NCI-H1694 (cell line): ENCODE results near the gene COMT.

ENCODE experiments used
- DNase-seq: peaks from one replicate; lab custom pipeline; 2025; lab: John Stamatoyannopoulos, UW

Gene COMT

GRCh38 chr22:19958083-19959042 lies 16.8 kb downstream of the COMT start:
- DNase-seq = no peak

DNA sequence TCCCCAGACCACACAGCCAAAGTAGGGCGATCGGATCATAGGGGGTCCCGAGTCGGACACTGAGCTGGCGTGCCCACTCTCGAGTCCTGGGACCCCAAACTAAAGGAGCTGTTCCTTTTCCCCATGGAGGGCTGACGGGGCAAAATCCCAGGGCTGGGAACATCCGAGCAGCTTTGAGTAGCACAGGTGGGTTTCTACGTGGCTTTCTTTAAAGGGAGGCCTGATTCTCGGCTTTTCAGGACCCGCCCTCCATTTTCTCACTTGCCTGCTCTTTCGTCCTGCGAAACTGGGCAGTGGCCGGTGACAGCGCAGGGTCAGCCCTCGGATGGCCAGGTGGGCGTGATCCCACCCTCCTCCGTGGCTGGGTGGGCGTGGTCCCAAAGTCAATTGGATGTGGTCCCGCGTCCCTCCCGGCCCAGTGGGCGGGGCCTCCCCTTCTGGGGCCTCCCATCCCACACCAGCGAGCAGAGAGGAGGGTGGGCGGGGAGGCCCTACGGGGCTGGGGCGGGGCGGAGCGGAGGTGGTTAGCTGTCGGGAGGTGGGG lies 17.5 kb downstream of the COMT start:
- DNase-seq = no peak

GRCh38 chr22:19959587-19960490 lies 18.3 kb downstream of the COMT start:
- DNase-seq = no peak

DNA sequence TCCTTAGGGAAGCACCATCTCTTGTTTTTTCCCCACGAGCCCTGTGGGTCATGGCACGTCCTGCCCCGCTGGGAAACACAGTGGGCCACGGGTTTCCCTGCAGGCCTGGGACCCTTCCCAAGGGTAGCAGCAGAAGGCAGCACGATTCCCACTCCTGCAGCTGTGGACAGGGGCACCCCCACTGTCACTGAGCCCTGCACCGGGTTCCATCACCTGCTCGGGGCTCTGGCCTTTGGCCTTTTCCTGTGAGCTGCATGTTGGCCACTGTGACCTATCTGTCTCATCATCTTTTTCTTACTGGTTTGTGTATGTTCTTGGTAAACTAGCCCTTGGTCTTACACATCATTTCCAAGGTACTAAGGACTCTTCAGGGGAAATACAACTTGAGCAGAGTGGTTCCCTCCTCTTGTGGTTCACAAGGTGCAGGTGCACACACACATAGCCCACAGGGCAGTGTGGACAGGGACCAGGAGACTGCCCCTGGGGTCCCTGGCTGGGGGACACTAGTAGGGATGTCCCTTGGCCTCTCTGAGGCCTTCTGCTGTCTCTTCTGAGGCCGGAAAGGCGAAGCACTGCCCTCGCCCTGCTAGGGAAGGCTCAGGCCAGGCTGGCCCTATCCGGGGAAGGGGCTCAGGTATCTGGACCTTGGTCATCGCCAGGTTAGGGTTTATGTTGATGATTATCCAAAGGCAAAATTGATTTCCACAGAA lies 19.1 kb downstream of the COMT start:
- DNase-seq = no peak

DNA sequence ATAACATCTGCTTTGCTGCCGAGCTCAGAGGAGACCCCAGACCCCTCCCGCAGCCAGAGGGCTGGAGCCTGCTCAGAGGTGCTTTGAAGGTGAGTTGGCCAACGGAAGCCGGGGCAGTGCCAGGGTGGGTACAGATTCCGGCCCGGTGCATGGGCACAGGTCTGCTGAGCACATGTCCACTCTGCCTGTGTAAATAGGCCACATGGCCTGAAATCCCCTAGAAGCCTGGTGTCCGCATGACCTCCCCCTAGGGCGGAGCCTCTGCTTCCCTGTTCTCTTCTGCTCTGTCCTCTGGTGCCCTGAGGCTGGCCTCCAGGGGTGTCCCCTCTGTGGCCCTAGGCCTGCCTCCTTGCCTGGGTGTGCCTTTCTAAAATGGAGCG lies 19.6 kb downstream of the COMT start:
- DNase-seq = no peak

DNA sequence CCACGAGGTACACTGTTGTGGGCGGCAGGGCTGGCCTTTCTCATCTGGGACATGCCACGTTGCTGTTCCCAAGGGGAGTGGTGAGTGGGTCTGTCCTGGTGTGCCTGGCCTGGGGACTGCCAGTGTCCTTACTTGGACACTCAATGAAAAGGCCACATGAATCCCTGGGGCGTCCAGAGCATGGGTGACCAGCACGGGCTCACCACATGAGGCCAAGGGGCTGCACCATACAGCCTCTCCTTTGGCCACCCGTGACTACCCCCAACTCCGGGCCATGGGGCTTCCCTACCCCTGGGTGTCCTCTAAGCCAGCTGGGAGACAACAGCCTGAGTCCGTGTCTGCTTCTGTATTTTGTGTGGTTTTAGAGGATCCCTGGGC lies 20.3 kb downstream of the COMT start:
- no peak for DNase-seq

DNA sequence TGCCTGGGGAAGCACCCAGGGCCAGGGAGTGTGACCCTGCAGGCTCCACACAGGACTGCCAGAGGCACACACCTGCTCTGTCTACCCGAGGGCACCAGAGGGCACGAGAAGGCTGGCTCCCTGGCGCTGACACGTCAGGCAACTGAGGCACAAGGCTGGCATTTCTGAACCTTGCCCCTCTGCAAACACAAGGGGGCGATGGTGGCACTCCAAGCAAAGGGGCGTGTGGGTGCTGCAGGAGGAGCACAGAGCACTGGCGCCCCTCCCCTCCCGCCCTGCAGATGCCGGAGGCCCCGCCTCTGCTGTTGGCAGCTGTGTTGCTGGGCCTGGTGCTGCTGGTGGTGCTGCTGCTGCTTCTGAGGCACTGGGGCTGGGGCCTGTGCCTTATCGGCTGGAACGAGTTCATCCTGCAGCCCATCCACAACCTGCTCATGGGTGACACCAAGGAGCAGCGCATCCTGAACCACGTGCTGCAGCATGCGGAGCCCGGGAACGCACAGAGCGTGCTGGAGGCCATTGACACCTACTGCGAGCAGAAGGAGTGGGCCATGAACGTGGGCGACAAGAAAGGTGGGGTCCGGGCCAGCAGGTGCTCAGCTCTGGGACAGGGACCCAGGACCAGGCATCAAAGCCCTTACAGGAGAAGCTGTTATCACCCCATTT lies 20.8 kb downstream of the COMT start:
- peak; percentile 67 for DNase-seq

GRCh38 chr22:19962909-19963806 lies 21.6 kb downstream of the COMT start:
- DNase-seq = no peak

- DNase-seq = no peak
These were observed 22.5 kb downstream of the COMT start for GRCh38 chr22:19963863-19964642.

DNA sequence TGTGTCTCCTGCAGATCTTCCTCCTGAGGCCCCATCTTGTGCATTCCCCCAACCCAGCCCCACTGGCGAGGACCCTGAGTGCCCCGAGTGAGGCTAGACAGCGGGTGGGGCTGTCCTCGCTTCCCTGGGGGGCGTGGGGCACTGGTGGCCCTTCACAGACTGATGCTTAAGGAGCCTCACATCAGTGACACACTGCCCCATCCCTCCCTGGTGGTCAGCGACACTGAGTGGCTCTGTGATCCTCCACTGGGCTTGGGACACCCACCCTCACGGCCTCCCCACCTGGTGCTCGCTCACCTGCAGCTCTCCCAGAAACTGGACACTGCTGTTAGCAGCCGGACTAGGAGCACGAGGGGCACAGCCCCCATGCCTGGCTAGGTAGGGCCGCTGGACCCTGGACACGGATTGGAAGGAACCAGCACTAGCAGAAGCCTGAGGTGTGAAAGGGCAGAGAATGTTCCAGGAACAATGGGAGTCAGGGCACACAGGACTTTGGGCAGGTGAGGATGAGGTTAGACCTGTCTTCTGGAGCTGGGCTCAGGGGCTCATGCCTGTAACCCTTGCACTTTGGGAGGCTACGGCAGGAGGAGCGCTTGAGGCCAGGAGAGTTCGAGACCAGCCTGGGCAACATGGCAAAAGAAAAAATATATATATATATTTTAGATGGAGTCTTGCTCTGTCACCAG lies 23.3 kb downstream of the COMT start:
- DNase-seq = no peak

GRCh38 chr22:19965771-19966709 lies 24.5 kb downstream of the COMT start:
- peak; percentile 28 for DNase-seq

DNA sequence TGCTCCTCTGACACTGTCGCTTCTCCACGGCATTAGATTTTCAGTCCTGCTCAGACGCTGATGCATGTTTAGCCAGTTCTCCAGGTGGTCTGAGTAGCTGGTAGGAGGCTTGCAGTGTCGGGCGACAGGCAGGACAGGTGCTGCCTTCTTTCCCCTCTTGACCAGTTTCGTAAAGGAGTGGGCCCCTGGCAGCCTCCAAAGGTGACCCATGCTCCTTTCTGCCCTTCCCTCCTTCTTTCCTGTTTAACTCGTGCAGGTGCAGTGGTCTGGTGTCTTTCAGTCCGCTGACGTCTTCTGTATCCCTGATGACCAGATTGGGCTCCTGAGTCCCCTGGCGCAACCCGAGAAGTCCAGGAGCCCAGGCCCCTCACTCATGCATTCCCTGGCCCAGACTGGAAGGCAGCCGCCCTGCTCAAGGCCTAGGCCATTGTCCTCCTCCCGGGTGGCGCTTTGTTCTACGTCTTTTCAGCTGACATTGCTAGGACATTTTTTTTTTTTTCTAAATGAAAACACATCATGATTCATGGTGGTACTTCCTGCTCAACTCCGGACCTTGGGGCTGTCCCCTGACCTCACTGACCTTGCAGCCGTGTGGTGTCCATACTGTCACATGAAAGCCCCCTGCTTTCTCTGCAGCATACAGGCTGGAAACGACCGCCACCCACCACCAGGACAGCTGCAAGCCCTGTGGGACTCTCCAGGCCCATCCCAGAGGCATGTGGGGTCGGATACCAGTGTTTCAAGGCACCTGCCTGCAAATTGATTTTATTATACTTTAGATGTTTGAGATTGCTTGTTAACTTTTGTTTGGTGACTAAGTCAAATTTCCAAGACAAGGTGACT lies 25.6 kb downstream of the COMT start:
- no peak for DNase-seq

DNA sequence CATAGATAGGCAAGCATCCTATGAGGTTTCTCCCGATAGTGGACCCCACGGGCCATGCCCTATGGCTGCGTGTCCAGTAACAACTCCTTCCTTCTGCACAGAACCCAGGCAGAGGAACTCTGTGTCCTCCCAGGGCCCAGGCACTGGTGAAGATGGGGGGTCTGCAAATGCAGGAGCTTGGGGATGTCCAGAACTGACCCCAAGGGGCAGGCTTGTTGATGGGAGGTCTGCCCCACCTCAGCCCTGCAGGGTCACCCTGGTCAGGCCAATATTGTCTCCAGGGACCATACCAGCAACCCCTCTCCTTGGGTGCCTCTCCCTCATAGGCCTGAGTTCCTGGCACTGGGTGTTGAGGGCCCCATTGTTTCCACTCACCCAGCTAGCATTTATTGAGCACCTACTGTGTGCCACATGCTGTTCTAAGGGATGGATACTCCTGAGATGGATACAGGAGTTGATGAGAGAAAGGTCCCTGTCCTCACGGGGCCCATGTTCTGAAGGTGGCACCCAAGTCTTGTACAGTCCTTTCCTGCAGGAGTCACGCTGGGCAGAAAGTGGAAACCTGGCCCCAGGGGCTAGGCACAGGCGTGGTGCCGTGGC lies 26.4 kb downstream of the COMT start:
- no peak for DNase-seq

DNA sequence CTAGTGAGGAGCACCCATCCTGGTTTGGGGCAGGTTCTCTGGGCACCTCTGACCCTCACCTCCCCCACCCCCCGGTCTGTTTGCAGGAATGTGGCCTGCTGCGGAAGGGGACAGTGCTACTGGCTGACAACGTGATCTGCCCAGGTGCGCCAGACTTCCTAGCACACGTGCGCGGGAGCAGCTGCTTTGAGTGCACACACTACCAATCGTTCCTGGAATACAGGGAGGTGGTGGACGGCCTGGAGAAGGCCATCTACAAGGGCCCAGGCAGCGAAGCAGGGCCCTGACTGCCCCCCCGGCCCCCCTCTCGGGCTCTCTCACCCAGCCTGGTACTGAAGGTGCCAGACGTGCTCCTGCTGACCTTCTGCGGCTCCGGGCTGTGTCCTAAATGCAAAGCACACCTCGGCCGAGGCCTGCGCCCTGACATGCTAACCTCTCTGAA lies 26.9 kb downstream of the COMT start:
- DNase-seq = no peak

DNA sequence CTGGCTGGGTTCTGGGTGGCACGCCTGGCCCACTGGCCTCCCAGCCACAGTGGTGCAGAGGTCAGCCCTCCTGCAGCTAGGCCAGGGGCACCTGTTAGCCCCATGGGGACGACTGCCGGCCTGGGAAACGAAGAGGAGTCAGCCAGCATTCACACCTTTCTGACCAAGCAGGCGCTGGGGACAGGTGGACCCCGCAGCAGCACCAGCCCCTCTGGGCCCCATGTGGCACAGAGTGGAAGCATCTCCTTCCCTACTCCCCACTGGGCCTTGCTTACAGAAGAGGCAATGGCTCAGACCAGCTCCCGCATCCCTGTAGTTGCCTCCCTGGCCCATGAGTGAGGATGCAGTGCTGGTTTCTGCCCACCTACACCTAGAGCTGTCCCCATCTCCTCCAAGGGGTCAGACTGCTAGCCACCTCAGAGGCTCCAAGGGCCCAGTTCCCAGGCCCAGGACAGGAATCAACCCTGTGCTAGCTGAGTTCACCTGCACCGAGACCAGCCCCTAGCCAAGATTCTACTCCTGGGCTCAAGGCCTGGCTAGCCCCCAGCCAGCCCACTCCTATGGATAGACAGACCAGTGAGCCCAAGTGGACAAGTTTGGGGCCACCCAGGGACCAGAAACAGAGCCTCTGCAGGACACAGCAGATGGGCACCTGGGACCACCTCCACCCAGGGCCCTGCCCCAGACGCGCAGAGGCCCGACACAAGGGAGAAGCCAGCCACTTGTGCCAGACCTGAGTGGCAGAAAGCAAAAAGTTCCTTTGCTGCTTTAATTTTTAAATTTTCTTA lies 27.8 kb downstream of the COMT start:
- DNase-seq = no peak
